ENCODE measurements around the gene SKIDA1.

DNA sequence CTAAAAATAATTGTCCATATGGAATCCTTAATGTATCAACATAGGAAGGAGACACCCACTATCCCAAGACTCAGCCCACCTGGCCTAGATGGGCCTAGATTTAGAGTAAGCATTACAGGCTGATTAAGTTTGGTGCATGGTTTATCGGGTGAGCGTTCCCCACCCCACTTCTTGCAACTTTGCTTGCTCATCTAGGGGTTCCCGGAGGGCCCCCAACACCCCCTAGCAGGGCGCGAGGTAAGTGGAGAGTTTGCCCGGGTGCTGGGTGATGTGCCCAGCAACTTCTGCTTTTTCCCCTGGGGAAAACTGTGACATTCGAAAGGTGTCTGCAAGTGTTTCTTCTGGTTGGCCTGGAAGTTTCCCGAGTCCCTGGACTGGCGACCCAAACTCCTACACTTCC lies 31.7 kb downstream of the SKIDA1 start:
- TF ChIP-seq POLR2AphosphoS5 (IDR thresholded peaks at IDR 0.05; ENCODE audit: low read depth) (no peak), CTCF (IDR thresholded peaks at IDR 0.05; ENCODE audit: insufficient read depth, low read length) (no peak), SPI1 (IDR thresholded peaks at IDR 0.05; ENCODE audit: borderline replicate concordance, low read depth) (no peak)
- TF ChIP-seq, protein P1, sequence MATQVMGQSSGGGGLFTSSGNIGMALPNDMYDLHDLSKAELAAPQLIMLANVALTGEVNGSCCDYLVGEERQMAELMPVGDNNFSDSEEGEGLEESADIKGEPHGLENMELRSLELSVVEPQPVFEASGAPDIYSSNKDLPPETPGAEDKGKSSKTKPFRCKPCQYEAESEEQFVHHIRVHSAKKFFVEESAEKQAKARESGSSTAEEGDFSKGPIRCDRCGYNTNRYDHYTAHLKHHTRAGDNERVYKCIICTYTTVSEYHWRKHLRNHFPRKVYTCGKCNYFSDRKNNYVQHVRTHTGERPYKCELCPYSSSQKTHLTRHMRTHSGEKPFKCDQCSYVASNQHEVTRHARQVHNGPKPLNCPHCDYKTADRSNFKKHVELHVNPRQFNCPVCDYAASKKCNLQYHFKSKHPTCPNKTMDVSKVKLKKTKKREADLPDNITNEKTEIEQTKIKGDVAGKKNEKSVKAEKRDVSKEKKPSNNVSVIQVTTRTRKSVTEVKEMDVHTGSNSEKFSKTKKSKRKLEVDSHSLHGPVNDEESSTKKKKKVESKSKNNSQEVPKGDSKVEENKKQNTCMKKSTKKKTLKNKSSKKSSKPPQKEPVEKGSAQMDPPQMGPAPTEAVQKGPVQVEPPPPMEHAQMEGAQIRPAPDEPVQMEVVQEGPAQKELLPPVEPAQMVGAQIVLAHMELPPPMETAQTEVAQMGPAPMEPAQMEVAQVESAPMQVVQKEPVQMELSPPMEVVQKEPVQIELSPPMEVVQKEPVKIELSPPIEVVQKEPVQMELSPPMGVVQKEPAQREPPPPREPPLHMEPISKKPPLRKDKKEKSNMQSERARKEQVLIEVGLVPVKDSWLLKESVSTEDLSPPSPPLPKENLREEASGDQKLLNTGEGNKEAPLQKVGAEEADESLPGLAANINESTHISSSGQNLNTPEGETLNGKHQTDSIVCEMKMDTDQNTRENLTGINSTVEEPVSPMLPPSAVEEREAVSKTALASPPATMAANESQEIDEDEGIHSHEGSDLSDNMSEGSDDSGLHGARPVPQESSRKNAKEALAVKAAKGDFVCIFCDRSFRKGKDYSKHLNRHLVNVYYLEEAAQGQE (IDR thresholded peaks at IDR 0.05; ENCODE audit: insufficient replicate concordance, low read depth) = no peak
